ENCODE measurements around the gene BMP8B.

GRCh38 chr1:39738622-39739366 lies 49.9 kb downstream of the BMP8B start, which contains the start of gene PPIE:
- TF ChIP-seq, protein P1, sequence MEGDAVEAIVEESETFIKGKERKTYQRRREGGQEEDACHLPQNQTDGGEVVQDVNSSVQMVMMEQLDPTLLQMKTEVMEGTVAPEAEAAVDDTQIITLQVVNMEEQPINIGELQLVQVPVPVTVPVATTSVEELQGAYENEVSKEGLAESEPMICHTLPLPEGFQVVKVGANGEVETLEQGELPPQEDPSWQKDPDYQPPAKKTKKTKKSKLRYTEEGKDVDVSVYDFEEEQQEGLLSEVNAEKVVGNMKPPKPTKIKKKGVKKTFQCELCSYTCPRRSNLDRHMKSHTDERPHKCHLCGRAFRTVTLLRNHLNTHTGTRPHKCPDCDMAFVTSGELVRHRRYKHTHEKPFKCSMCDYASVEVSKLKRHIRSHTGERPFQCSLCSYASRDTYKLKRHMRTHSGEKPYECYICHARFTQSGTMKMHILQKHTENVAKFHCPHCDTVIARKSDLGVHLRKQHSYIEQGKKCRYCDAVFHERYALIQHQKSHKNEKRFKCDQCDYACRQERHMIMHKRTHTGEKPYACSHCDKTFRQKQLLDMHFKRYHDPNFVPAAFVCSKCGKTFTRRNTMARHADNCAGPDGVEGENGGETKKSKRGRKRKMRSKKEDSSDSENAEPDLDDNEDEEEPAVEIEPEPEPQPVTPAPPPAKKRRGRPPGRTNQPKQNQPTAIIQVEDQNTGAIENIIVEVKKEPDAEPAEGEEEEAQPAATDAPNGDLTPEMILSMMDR (IDR thresholded peaks at IDR 0.05), result no peak
- TF ChIP-seq EZH2 (IDR thresholded peaks at IDR 0.05; ENCODE audit: borderline replicate concordance, insufficient read depth, low read depth, low read length, poor library complexity, severe bottlenecking), result no peak

All from B cell (primary cell).